H1 (cell line): ENCODE results near the gene MAGI3. TPM values are rescaled to one million over a fixed set of nuclear protein-coding genes. Genes with fewer than 3 reads are reported as not detected.

Experiments
- CTCF ChIA-PET: fragments of 300-600 bp; sonication (Branson Sonifier 250); formaldehyde crosslinking; loops from one replicate; lab custom pipeline; 2021; ENCODE audit not compliant: partially characterized antibody; lab: Charles Lee
- POLR2A ChIA-PET: fragments of 300-600 bp; sonication (Branson Sonifier 250); formaldehyde crosslinking; loops from one replicate; lab custom pipeline; 2021; ENCODE audit warnings: inconsistent platforms; ENCODE audit not compliant: partially characterized antibody; lab: Charles Lee
- DNase-seq, 2 experiments: peaks; one replicate each; pipeline versions ENCODE4 v3.0.0 to v3.0.0-alpha.2; 2010 to 2022; ENCODE audit warnings: low spot score in 2 of 2, low read depth in 1 of 2, mixed read lengths in 1 of 2
- FAIRE-seq: peaks from 2 replicates; lab custom pipeline; 2011; peaks lifted over from hg19 to GRCh38; lab: Jason Lieb, UNC
- H2AFZ ChIP-seq: 2 replicates; pipeline ENCODE4 v1.8.1; 2012; ENCODE audit warnings: low read length, inconsistent platforms
- H2AK5ac ChIP-seq: 2 replicates; pipeline ENCODE4 v1.6.1; 2013; ENCODE audit warnings: low read depth, low read length
- H2BK120ac ChIP-seq: replicated peaks from 2 replicates; pipeline ENCODE3; 2013; ENCODE audit warnings: low read depth, low read length, inconsistent platforms
- H2BK12ac ChIP-seq: 2 replicates; pipeline ENCODE4 v1.6.1; 2013; ENCODE audit warnings: low read depth, low read length
- H2BK15ac ChIP-seq: 2 replicates; pipeline ENCODE4 v1.6.1; 2013; ENCODE audit warnings: low read length
- H2BK20ac ChIP-seq: 2 replicates; pipeline ENCODE4 v1.6.1; 2013; ENCODE audit warnings: low read length
- H2BK5ac ChIP-seq: 2 replicates; pipeline ENCODE4 v1.6.1; 2013; ENCODE audit warnings: low read depth, low read length
- H3K14ac ChIP-seq: 2 replicates; pipeline ENCODE4 v1.6.1; 2013; ENCODE audit warnings: inconsistent platforms; ENCODE audit not compliant: insufficient read length
- H3K18ac ChIP-seq: 2 replicates; pipeline ENCODE4 v1.6.1; 2013; ENCODE audit warnings: low read length; ENCODE audit errors: extremely low read depth
- H3K23ac ChIP-seq: 2 replicates; pipeline ENCODE4 v1.6.1; 2013; ENCODE audit warnings: inconsistent platforms; ENCODE audit not compliant: insufficient read length
- H3K23me2 ChIP-seq: 2 replicates; pipeline ENCODE4 v1.6.1; 2013; ENCODE audit warnings: low read depth, low read length
- H3K27ac ChIP-seq: 2 replicates; pipeline ENCODE4 v1.6.1; 2011; ENCODE audit warnings: low read depth, low read length, inconsistent platforms
- H3K27me3 ChIP-seq, 4 experiments: replicated peaks in 1 of 4; 1 replicate in 1 of 4; 2 replicates in 3 of 4; pipeline versions ENCODE4 v1.6.1 to v1.8.1; 2011 to 2013; ENCODE audit warnings: low read length in 3 of 4, mild to moderate bottlenecking in 3 of 4, inconsistent platforms in 2 of 4, mixed read lengths in 2 of 4, moderate library complexity in 1 of 4; ENCODE audit not compliant: control insufficient read depth in 3 of 4, insufficient read depth in 3 of 4; ENCODE audit errors: extremely low read depth in 1 of 4
- H3K36me3 ChIP-seq, 4 experiments: 2 replicates each; pipeline versions ENCODE4 v1.6.1 to v1.8.1; 2011 to 2013; ENCODE audit warnings: mild to moderate bottlenecking in 4 of 4, low read length in 3 of 4, moderate library complexity in 2 of 4, control low read depth in 1 of 4, inconsistent platforms in 1 of 4; ENCODE audit not compliant: insufficient read depth in 4 of 4, control insufficient read depth in 2 of 4
- H3K4ac ChIP-seq: replicated peaks from 2 replicates; pipeline ENCODE3; 2013; ENCODE audit warnings: low read length, low read depth, mixed read lengths, inconsistent platforms; ENCODE audit not compliant: insufficient read length
- H3K4me1 ChIP-seq, 4 experiments: replicated peaks in 1 of 4; 1 replicate in 1 of 4; 2 replicates in 3 of 4; pipeline versions ENCODE4 v1.6.1 to v1.8.1; 2011 to 2013; ENCODE audit warnings: low read length in 3 of 4, inconsistent platforms in 2 of 4, mixed read lengths in 1 of 4; ENCODE audit not compliant: insufficient read depth in 4 of 4, control insufficient read depth in 3 of 4
- H3K4me2 ChIP-seq, 2 experiments: 2 replicates each; pipeline versions ENCODE4 v1.6.1 to v1.8.1; 2011 to 2013; ENCODE audit warnings: low read depth in 2 of 2, low read length in 2 of 2, control low read depth in 1 of 2, inconsistent platforms in 1 of 2, mild to moderate bottlenecking in 1 of 2; ENCODE audit not compliant: insufficient read depth in 1 of 2
- H3K4me3 ChIP-seq, 4 experiments: fragments of 200-600, 300-600 bp in 1 of 4; sonication (generic), shearing (Covaris generic), sonication (Bioruptor Twin) in 1 of 4; 2 replicates each; pipeline versions ENCODE4 v1.5.1 to v1.8.1; 2011 to 2016; ENCODE audit warnings: low read length in 4 of 4, low read depth in 3 of 4, control low read depth in 2 of 4, inconsistent platforms in 2 of 4, mild to moderate bottlenecking in 2 of 4, mixed read lengths in 1 of 4, moderate library complexity in 1 of 4; ENCODE audit not compliant: insufficient read depth in 2 of 4; ENCODE audit errors: extremely low read depth in 1 of 4
- H3K56ac ChIP-seq: replicated peaks from 2 replicates; pipeline ENCODE3; 2013; ENCODE audit warnings: low read depth, mild to moderate bottlenecking, mixed read lengths, low read length, inconsistent platforms; ENCODE audit not compliant: insufficient read length
- H3K79me1 ChIP-seq: 2 replicates; pipeline ENCODE4 v1.6.1; 2013; ENCODE audit warnings: low read depth, low read length, control low read depth
- H3K79me2 ChIP-seq, 2 experiments: 2 replicates each; pipeline versions ENCODE4 v1.6.1 to v1.8.1; 2012 to 2013; ENCODE audit warnings: low read length in 2 of 2, mild to moderate bottlenecking in 2 of 2, inconsistent platforms in 1 of 2; ENCODE audit not compliant: insufficient read depth in 2 of 2, control insufficient read depth in 1 of 2
- H3K9ac ChIP-seq, 4 experiments: replicated peaks in 1 of 4; 1 replicate in 1 of 4; 2 replicates in 3 of 4; pipeline versions ENCODE4 v1.6.1 to v1.8.1; 2011 to 2013; ENCODE audit warnings: low read depth in 3 of 4, low read length in 3 of 4, control low read depth in 2 of 4, mild to moderate bottlenecking in 2 of 4, moderate library complexity in 2 of 4, inconsistent platforms in 1 of 4; ENCODE audit errors: extremely low read depth in 1 of 4
- H3K9me3 ChIP-seq, 2 experiments: 2 replicates each; pipeline versions ENCODE4 v1.6.1 to v1.8.1; 2012 to 2013; ENCODE audit warnings: mild to moderate bottlenecking in 2 of 2, moderate library complexity in 2 of 2, control low read depth in 1 of 2, inconsistent platforms in 1 of 2, low read depth in 1 of 2, low read length in 1 of 2, mixed read lengths in 1 of 2; ENCODE audit not compliant: insufficient read depth in 2 of 2
- H4K20me1 ChIP-seq, 2 experiments: replicated peaks in 1 of 2; 2 replicates each; pipeline versions ENCODE3 to v1.8.1; 2011 to 2013; ENCODE audit warnings: inconsistent platforms in 2 of 2, low read length in 2 of 2, mild to moderate bottlenecking in 1 of 2; ENCODE audit not compliant: insufficient read depth in 2 of 2, control insufficient read depth in 1 of 2
- H4K5ac ChIP-seq: 2 replicates; pipeline ENCODE4 v1.6.1; 2013; ENCODE audit warnings: low read length, low read depth, mixed read lengths, inconsistent platforms; ENCODE audit not compliant: insufficient read length
- H4K8ac ChIP-seq: 2 replicates; pipeline ENCODE4 v1.8.0; 2013; ENCODE audit warnings: mild to moderate bottlenecking, moderate library complexity, low read length, inconsistent platforms; ENCODE audit not compliant: insufficient read depth; ENCODE audit errors: extremely low read depth
- H4K91ac ChIP-seq: replicated peaks from 2 replicates; pipeline ENCODE3; 2013; ENCODE audit warnings: low read length, mixed read lengths, inconsistent platforms; ENCODE audit not compliant: insufficient read length
- BCL11A ChIP-seq, 2 experiments: IDR thresholded peaks; one replicate each; pipeline ENCODE4 v1.6.1; 2011; ENCODE audit warnings: low read depth in 2 of 2, low read length in 2 of 2, mild to moderate bottlenecking in 2 of 2
- CBX5 ChIP-seq: fragments of 300-800, 300-1000 bp; sonication (generic); IDR thresholded peaks from 2 replicates; pipeline ENCODE4 v1.7.1; 2016; ENCODE audit warnings: antibody characterized with exemption, low read length, low read depth
- CHD1 ChIP-seq: IDR thresholded peaks from 2 replicates; pipeline ENCODE4 v1.6.1; 2012; ENCODE audit warnings: low read depth, low read length, improper control_type of control experiment
- CREB1 ChIP-seq: IDR thresholded peaks from 2 replicates; pipeline ENCODE4 v1.6.1; 2012; ENCODE audit warnings: inconsistent platforms
- JUND ChIP-seq: IDR thresholded peaks from 2 replicates; pipeline ENCODE4 v1.6.1; 2011; ENCODE audit warnings: mild to moderate bottlenecking, improper control_type of control experiment, low read length
- KDM4A ChIP-seq: IDR thresholded peaks from one replicate; pipeline ENCODE4 v1.7.1; 2012; ENCODE audit warnings: low read depth, mild to moderate bottlenecking, moderate library complexity, low read length, inconsistent platforms; ENCODE audit not compliant: severe bottlenecking
- MAFK ChIP-seq: IDR thresholded peaks from 2 replicates; pipeline ENCODE4 v1.6.1; 2012; ENCODE audit warnings: low read depth, mild to moderate bottlenecking, improper control_type of control experiment, low read length
- POLR2AphosphoS5 ChIP-seq: IDR thresholded peaks from 2 replicates; pipeline ENCODE4 v1.6.1; 2011; ENCODE audit warnings: low read depth, low read length
- SIX5 ChIP-seq: IDR thresholded peaks from 2 replicates; pipeline ENCODE4 v1.6.1; 2011; ENCODE audit warnings: mild to moderate bottlenecking, low read depth, low read length
- SRF ChIP-seq: IDR thresholded peaks from 2 replicates; pipeline ENCODE4 v1.6.1; 2011; ENCODE audit warnings: mild to moderate bottlenecking, low read depth, low read length, moderate library complexity
- SUZ12 ChIP-seq: fragments of 200-600 bp; sonication (generic); IDR thresholded peaks from 2 replicates; pipeline ENCODE4 v1.6.1; 2012; ENCODE audit warnings: mild to moderate bottlenecking, inconsistent platforms, low read length, moderate library complexity, mixed read lengths
- TAF7 ChIP-seq: optimal IDR thresholded peaks from 2 replicates; pipeline ENCODE3; 2011; ENCODE audit warnings: low read depth, mild to moderate bottlenecking, inconsistent platforms, low read length, moderate library complexity, borderline replicate concordance
- TCF12 ChIP-seq: IDR thresholded peaks from 2 replicates; pipeline ENCODE4 v1.6.1; 2011; ENCODE audit warnings: low read depth, mild to moderate bottlenecking, low read length
- WGBS, 2 experiments: shearing (Covaris generic) in 1 of 2; methylation state at CpG; one replicate each; pipeline versions ENCODE4 v1.1.6 to v1.1.7; 2013 to 2015; ENCODE audit warnings: low lambda C conversion rate in 2 of 2, mixed read lengths in 2 of 2, inconsistent platforms in 1 of 2, low coverage in 1 of 2, missing lambda C conversion rate in 1 of 2; ENCODE audit not compliant: insufficient replicate concordance in 2 of 2, insufficient coverage in 1 of 2, insufficient read length in 1 of 2; ENCODE audit errors: extremely low coverage in 1 of 2, missing lambda C conversion rate in 1 of 2; 5-methylcytosine and 5-hydroxymethylcytosine counted together
- polyA plus RNA-seq, 7 experiments: library from polyadenylated mRNA; depleted of rRNA in 3 of 7; stranded (reverse) in 5 of 7; unstranded in 2 of 7; fragments of >200 nt in 5 of 7; fragments of 200-250 nt in 2 of 7; gene quantifications; 1 replicate in 5 of 7; 2 replicates in 1 of 7; 4 replicates in 1 of 7; pipeline versions ENCODE4 v1.2.1 to v1.2.3, GENCODE V29; 2011 to 2013; ENCODE audit warnings: missing spikeins in 2 of 7, mixed read lengths in 2 of 7
- total RNA-seq: library from RNA; stranded (reverse); fragmentation: NEBNext Ultra II Directional; extraction: Animal tissue kit (Norgen Biotek cat#: 25700); gene quantifications from 2 replicates; pipeline ENCODE4 v1.2.1, GENCODE V29; 2021

MAGI3 gene
- total and polyA plus RNA-seq, 2 of the 8 experiments (the other 6 are each of a cell fraction or from before 2014, with no cell fraction given) = 2.3 to 7.8 TPM

DNA sequence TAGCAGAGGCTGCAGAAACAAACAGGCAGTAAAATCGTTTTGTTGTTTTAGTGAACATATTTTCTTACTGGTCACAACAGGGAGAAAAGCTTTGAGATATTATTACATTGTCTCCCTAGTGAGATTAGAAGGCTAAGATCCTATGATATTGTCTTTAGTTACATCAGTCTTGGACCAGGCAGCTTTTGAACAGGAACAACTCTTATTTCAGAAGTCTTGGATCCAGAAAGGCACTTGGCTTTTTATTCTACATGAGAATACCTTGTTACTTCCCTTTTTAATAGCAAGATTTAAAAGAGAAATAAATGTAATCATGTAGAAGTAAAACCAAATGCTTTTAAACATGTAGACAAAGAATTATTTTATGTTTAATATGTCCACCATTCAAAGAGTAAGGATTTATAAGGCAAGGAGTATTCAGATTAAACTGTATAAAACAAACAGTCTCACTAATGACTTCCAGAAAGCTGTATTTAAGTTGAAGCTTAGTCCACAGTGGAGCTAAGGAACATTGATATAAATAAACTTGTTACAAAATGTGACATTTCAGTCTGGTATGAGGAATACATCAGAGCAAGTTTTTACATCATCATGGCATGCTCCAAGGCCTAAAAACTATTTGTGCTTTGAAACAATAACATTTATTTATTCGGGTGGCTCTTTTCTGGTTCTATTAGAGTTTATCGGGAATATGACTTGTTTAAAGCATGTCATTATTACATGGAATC is 296.7 kb downstream of the MAGI3 start:
- H3K4me3 ChIP-seq = no peak overlapping the region
- no peak overlapping the region for H3K18ac ChIP-seq
- peaks cover 0 to 8% (median 0%) of the 10 kb centered on the region in 4 experiments; a peak in 1 of 8 replicates for H3K36me3 ChIP-seq
- no peak overlapping the region for H3K23ac ChIP-seq
- H4K8ac ChIP-seq = no peak overlapping the region
- no peaks in the 10 kb centered on the region for H3K79me1 ChIP-seq
- no peak overlapping the region for H4K5ac ChIP-seq
- no peak overlapping the region for H2BK15ac ChIP-seq
- CTCF ChIA-PET = interaction anchor here (0.6 to 1.2 kb wide), 5 partner anchors 17 to 970 kb away, joined by 3 to 5 read pairs (median 3); no protein-coding TSS in a partner anchor
- POLR2A ChIA-PET = no interaction called here
- H2BK5ac ChIP-seq = no peak overlapping the region
- no peak overlapping the region for H2BK12ac ChIP-seq
- no peak for DNase-seq
- H3K27ac ChIP-seq = no peak overlapping the region
- H4K20me1 ChIP-seq = no peaks in the 10 kb centered on the region
- no peak overlapping the region for H3K14ac ChIP-seq
- H3K9ac ChIP-seq = no peak overlapping the region
- H4K91ac ChIP-seq = no peak overlapping the region
- H3K9me3 ChIP-seq = peaks cover 3 to 4% of the 10 kb centered on the region in 2 experiments; a peak in 3 of 4 replicates
- no peak overlapping the region for H2BK120ac ChIP-seq
- H2BK20ac ChIP-seq = no peak overlapping the region
- no peak overlapping the region for H2AFZ ChIP-seq
- peaks cover 0 to under 1% (median 0%) of the 10 kb centered on the region in 4 experiments; a peak in 1 of 7 replicates for H3K4me1 ChIP-seq
- no peak overlapping the region for H3K56ac ChIP-seq
- H2AK5ac ChIP-seq = no peak overlapping the region
- no peaks in the 10 kb centered on the region for H3K23me2 ChIP-seq
- H3K79me2 ChIP-seq = no peaks in the 10 kb centered on the region
- no peak overlapping the region for H3K4ac ChIP-seq
- 90% methylated on average over 3 of the region's 3 CpGs; no CpG with 5 or more reads in 1 of the 2 experiments for WGBS, 2 experiments
- no peak for FAIRE-seq
- no peaks in the 10 kb centered on the region for H3K27me3 ChIP-seq
- H3K4me2 ChIP-seq = no peak overlapping the region
- no peak for TF ChIP-seq TAF7
- TF ChIP-seq POLR2AphosphoS5 = no peak
- no peak for TF ChIP-seq MAFK
- no peak for TF ChIP-seq SUZ12
- TF ChIP-seq SRF = no peak
- no peak for TF ChIP-seq BCL11A (IDR thresholded peaks at IDR 0.05; ENCODE audit: low read depth in 2 of 2, low read length in 2 of 2)
- TF ChIP-seq SIX5 = no peak
- no peak for TF ChIP-seq TCF12
- no peak for TF ChIP-seq JUND
- TF ChIP-seq CHD1 = no peak
- TF ChIP-seq CBX5 = no peak
- TF ChIP-seq KDM4A = no peak
- TF ChIP-seq CREB1 = no peak
